Choroid plexus epithelial cell (primary cell): ENCODE results near the gene DCTN3.

Experiments
- DNase-seq: peaks from one replicate; pipeline ENCODE4 v3.0.0-alpha.2; 2010; ENCODE audit warnings: low read depth
- H3K4me3 ChIP-seq: 2 replicates; pipeline ENCODE4 v1.5.1; 2011; ENCODE audit warnings: low read depth, mild to moderate bottlenecking, control low read depth, low read length, moderate library complexity
- TF ChIP-seq, protein P1 (sequence below): conservative IDR thresholded peaks from 2 replicates; pipeline ENCODE4 v1.5.1; 2011; ENCODE audit warnings: low read depth, mild to moderate bottlenecking, control low read depth, inconsistent platforms, low read length, moderate library complexity

DCTN3 gene

DNA sequence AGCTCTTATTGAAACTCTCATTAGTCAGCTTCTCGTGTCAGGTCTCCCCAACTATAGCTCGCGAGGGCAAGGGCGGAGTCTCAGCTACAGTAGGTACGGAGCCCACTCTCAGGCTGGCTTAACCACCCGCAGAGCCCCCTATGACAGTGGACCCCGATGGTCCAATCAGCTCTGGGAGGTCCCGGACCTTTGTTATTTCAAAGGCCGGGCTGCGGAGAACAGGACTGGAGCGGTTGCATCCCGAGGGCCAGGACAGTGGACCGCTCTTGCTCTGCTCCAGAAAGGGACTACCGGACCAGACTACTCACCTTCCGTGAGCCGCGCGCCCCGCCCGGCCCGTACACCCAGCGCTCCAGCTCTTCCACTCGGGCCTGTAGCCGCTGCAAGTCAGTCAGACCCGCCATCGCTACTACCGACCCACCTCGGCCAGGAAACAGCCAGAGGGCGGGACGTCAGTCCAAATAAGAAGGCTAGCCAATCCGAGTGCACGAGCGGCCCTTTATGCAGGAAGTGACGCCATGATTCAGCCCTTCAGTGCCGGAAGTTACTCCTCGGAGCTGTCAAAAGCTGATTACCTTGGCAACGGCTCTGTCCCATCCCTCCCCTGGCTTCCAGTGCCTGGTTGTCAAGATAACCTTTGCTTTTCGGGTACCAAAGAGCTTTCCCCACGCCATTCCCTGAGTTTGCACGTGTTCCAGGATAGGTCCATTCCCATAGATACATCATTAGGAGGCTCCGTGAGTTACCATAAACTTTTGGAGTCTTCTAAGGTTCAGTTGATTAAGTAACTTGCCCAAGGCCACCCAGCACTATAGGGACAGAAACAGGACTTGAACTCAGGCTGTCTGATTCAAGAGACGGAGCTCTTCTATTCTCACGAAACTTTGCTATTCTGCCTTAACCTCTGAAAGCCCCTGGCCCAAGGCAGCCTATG lies at the start of gene DCTN3:
TSS of gene DCTN3 (minus strand) at position 435 of the 934 bp plus-strand sequence. CDS start at position 404, 31 bp downstream.
- TF ChIP-seq, protein P1, sequence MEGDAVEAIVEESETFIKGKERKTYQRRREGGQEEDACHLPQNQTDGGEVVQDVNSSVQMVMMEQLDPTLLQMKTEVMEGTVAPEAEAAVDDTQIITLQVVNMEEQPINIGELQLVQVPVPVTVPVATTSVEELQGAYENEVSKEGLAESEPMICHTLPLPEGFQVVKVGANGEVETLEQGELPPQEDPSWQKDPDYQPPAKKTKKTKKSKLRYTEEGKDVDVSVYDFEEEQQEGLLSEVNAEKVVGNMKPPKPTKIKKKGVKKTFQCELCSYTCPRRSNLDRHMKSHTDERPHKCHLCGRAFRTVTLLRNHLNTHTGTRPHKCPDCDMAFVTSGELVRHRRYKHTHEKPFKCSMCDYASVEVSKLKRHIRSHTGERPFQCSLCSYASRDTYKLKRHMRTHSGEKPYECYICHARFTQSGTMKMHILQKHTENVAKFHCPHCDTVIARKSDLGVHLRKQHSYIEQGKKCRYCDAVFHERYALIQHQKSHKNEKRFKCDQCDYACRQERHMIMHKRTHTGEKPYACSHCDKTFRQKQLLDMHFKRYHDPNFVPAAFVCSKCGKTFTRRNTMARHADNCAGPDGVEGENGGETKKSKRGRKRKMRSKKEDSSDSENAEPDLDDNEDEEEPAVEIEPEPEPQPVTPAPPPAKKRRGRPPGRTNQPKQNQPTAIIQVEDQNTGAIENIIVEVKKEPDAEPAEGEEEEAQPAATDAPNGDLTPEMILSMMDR, result no peak
- peak within 1 kb of the TSS; percentile 79 for H3K4me3 ChIP-seq

DNA sequence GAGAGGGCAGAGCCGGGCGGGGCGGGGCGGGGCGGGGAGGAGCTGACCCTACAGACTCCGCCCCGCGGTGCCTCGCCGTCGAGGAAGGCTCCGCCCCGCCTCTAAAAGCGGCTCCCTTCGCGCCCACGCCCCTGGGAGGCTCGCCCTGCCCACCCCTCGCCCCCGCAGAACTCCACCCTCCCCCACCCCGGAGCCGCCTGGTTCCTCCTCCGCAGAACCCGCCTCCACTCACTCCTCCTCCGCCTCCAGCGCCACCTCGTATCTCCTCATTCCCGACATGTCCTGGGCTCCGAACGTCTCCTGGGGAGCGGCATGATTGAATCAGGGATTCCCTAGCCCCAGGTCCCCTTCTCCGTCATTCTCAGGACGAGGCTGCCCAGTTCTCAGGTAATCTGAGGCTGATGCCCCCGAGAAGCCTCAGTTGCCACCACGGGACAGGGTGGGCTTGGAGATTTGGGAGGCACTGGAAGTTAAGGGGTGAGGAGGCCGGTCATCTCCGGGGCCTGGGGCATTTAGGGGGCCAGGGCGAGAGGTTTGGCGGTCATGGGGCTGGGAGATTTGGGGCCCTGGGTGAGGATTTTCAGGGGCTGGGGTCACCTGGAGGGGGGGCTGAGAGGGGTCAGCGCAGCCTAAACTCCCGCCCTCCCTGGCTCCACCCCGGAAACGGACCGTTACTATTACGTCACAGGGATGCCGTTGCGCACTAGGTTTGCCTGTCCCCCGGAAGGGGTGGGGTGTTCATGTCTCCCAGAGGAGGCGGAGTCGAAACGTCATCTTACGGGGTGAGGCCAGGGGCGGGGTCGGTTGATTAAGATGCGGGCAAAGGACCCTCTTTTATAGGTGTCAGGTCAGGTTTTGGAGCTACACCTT lies 45.3 kb upstream of the DCTN3 start:
- DNase-seq, result peak; percentile 97
- TF ChIP-seq, protein P1, result no peak
- H3K4me3 ChIP-seq, result peak overlapping the region; percentile 72

More for the DNA sequence above, at the start of gene DCTN3:
- peak; percentile 97 for DNase-seq

DNA sequence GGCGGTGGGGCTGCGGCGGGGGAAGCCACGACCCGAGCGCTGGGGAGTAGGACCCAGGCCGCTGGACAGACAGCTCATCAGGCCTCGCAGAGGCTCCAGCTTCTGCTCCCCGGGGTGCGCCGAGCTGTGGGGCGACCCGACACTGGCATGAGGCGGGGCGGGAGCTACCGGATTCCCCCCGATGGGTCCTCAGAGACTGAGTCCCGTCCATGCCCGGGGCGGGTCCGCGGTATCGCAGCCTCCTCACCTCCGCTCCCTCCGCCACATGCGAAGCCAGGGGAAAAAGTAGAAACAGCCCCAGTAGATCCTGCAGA lies 44.7 kb upstream of the DCTN3 start:
- no peak for DNase-seq
- TF ChIP-seq, protein P1, result no peak
- peak overlapping the region; percentile 72 for H3K4me3 ChIP-seq

DNA sequence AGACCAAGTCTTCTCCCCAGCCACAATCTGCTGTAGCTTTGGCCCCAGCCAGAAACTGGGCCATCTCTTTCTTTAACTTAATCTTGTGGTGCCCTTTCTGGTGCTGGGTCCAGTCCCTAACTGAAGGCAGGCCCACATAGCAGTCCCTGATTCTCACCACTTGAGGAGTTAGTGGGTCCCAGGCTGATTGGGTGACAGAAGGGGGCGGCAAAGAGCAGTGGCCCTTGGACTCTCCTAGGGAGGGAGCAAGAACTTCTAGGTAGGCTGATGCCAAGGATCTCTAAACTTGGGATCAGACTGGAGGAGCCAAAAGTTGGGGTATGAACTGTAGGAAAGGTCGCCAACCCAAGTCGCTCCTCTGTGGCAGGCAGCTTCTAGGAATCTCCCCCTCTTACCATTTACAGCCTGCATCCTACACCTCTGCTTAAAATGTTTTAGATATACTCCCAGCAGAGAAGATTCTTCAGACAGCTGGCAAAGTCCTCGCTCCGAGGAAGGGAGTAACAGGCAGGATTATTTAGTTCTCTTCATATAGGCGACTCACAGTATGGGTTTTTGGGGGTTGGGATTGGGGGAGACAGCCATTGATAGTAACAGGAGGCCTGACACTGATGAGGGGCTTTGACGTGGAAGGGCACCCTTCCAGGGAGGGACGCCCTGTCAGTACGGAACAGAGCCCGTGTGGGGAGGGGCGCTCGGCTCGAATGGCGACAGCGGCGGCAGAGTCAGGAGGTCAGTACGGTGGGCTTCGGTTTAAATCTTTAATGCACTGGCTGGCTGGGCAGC lies 44.2 kb upstream of the DCTN3 start:
- H3K4me3 ChIP-seq, result peak overlapping the region; percentile 72
- DNase-seq, result peak; percentile 80
- TF ChIP-seq, protein P1, result peak; percentile 89

DNA sequence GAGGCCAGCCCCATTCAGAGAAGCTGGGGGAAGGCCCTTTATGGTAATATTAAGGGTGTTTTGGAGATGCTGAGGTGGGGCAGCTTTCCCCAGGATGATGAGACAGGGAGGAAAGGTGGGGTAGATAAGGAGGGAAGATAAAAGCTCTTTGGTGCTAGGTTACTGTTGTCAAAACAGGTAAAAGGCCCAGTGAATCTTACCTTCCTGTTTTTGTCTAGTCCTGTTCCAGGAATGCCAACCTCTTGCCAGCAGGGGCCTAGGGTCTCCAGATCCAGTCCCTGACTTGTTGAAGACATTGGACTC lies 43.0 kb upstream of the DCTN3 start:
- TF ChIP-seq, protein P1, result no peak
- DNase-seq, result no peak
- no peak overlapping the region for H3K4me3 ChIP-seq

DNA sequence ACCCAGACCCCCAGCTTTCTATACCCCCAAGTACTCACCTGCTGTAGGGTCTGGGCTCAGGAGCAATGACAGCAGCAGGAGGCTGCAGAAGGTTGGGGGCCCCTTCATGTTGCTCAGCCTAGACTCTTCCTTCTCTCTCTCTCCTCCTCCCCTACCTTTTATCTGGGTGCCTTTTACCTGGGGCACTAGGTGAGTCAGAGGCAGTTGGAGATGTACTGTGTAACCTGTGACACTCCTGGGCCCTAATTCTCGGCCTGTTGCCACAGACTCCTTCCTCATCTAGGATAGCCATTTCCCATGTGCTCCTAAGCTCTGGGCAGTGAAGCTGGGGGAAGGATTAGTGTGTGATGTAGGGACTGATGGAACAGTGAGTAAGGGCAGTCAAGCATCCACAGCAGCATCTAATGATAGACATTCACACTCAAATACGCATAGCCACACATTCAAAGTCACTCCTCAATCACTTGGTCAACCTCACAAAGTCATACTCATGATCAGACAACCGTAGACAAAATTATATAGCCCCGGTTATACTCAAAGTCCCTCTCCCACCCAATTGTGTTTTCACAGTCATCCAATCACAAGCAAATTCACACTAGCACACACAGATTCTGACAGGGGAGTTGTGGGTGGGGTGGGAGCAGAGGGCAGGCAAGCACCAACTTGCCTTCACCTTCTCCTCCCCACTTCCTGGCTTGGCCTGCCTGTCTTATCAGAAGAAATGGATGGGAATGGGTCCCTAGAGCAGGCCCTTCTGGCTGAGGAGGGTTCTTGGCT lies 42.4 kb upstream of the DCTN3 start, which contains the start of gene CCL27:
TSS of gene CCL27 (minus strand) at position 132 of the 777 bp plus-strand sequence. CDS start at position 108, 24 bp downstream.
- TF ChIP-seq, protein P1, result no peak
- no peak for DNase-seq
- no peak within 1 kb of the TSS for H3K4me3 ChIP-seq
